ENCODE measurements around the gene ATF4.

DNA sequence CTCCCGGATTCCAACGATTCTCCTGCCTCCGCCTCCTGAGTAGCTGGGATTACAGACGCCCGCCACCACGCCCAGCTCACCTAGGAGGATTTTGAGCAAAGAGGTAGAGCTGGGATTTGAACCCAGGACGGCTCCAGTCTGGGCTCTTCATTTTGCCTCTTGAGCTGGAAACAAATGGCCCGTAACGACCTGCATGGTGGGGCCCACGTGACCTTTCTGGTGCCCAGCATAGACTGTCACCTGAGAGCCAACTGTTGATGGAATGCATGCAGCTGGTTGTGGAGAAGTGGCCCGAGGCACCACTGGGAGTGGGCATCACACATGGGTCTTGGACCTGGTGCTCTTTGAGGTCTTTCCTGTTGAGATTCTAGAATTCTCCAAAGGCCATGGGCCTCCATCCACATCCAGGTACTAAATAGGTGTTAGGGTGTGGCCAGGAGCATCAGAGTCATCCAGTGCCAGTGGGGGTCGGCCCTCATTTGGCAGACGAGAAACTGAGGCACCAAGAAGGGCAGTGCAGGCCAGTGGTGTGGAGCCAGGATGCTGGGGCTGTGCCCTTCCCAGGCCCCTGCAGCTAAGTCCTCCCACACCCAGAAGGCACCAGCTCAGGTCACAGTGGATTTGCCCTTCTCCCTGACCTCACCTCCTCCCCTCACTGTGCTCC lies 3.9 kb downstream of the ATF4 start:
- TF ChIP-seq, protein P1, sequence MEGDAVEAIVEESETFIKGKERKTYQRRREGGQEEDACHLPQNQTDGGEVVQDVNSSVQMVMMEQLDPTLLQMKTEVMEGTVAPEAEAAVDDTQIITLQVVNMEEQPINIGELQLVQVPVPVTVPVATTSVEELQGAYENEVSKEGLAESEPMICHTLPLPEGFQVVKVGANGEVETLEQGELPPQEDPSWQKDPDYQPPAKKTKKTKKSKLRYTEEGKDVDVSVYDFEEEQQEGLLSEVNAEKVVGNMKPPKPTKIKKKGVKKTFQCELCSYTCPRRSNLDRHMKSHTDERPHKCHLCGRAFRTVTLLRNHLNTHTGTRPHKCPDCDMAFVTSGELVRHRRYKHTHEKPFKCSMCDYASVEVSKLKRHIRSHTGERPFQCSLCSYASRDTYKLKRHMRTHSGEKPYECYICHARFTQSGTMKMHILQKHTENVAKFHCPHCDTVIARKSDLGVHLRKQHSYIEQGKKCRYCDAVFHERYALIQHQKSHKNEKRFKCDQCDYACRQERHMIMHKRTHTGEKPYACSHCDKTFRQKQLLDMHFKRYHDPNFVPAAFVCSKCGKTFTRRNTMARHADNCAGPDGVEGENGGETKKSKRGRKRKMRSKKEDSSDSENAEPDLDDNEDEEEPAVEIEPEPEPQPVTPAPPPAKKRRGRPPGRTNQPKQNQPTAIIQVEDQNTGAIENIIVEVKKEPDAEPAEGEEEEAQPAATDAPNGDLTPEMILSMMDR (IDR thresholded peaks at IDR 0.05) = no peak
- no peak for TF ChIP-seq POLR2AphosphoS5 (IDR thresholded peaks at IDR 0.05; ENCODE audit: insufficient read depth in 1 of 2, low read depth in 1 of 2)

Measured in vagina (tissue), 2 donors.